ENCODE measurements around the gene WDTC1. TPM values are rescaled to one million over a fixed set of nuclear protein-coding genes. Genes with fewer than 3 reads are reported as not detected.

The WDTC1 gene
- total and polyA plus RNA-seq, 2 experiments from 2014 or later: 3.8 to 14.0 TPM

DNA sequence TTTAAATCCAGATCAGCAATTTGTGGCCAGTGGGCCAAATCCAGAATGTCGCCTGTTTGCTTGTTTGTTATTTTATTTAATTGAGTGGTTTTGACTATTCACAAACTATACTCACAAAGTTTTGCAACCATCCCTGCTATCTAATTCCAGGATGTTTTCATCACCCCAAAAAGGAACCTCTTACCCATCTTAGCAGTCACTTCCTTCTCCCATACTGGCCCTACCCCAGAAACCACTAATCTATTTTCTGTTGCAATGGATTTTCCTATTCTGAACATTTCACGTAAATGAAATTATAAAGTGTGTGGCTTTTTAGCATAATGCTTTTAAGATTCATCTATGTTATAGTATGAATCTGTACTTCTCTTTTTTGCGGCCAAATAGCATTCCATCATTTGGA lies 41.3 kb downstream of the WDTC1 start:
- no peaks in the 10 kb centered on the region for H3K36me3 ChIP-seq (ENCODE audit: insufficient read depth)
- H3K27ac Mint-ChIP-seq: no peak overlapping the region
- H3K4me3 Mint-ChIP-seq: no peak overlapping the region
- no peaks in the 10 kb centered on the region for H3K4me1 ChIP-seq (ENCODE audit: insufficient read depth)
- no peaks in the 10 kb centered on the region for H3K4me1 Mint-ChIP-seq
- ATAC-seq (no peak), DNase-seq (ENCODE audit: low spot score) (no peak)
- TF ChIP-seq CREB1 (CRISPR knock-in tag; IDR thresholded peaks at IDR 0.05; ENCODE audit: low read depth): no peak
- TF ChIP-seq NANOG (IDR thresholded peaks at IDR 0.05; ENCODE audit: borderline replicate concordance): no peak
- TF ChIP-seq POLR2AphosphoS5 (IDR thresholded peaks at IDR 0.05; ENCODE audit: low read depth): no peak
- TF ChIP-seq, protein P1, sequence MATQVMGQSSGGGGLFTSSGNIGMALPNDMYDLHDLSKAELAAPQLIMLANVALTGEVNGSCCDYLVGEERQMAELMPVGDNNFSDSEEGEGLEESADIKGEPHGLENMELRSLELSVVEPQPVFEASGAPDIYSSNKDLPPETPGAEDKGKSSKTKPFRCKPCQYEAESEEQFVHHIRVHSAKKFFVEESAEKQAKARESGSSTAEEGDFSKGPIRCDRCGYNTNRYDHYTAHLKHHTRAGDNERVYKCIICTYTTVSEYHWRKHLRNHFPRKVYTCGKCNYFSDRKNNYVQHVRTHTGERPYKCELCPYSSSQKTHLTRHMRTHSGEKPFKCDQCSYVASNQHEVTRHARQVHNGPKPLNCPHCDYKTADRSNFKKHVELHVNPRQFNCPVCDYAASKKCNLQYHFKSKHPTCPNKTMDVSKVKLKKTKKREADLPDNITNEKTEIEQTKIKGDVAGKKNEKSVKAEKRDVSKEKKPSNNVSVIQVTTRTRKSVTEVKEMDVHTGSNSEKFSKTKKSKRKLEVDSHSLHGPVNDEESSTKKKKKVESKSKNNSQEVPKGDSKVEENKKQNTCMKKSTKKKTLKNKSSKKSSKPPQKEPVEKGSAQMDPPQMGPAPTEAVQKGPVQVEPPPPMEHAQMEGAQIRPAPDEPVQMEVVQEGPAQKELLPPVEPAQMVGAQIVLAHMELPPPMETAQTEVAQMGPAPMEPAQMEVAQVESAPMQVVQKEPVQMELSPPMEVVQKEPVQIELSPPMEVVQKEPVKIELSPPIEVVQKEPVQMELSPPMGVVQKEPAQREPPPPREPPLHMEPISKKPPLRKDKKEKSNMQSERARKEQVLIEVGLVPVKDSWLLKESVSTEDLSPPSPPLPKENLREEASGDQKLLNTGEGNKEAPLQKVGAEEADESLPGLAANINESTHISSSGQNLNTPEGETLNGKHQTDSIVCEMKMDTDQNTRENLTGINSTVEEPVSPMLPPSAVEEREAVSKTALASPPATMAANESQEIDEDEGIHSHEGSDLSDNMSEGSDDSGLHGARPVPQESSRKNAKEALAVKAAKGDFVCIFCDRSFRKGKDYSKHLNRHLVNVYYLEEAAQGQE (IDR thresholded peaks at IDR 0.05; ENCODE audit: unreplicated experiment): no peak
- TF ChIP-seq EZH2 (IDR thresholded peaks at IDR 0.05; ENCODE audit: low read depth, unreplicated experiment): no peak
- no peak for TF ChIP-seq EZH2phosphoT487 (IDR thresholded peaks at IDR 0.05; ENCODE audit: unreplicated experiment)
- H3K4me2 ChIP-seq: no peak overlapping the region
- peaks cover 17% of the 10 kb centered on the region for H3K36me3 Mint-ChIP-seq (ENCODE audit: low read depth)
- H2AFZ ChIP-seq: no peak overlapping the region
- no peaks in the 10 kb centered on the region for H3F3A ChIP-seq (replicated peaks; ENCODE audit: low read depth)
- no peaks in the 10 kb centered on the region for H3K79me2 ChIP-seq (replicated peaks; ENCODE audit: insufficient read depth)
- no peak overlapping the region for H3K27ac ChIP-seq (ENCODE audit: low read depth)
- H3K9me3 Mint-ChIP-seq: peaks cover 15% of the 10 kb centered on the region
- peaks cover 1% of the 10 kb centered on the region for H3K27me3 Mint-ChIP-seq (ENCODE audit: insufficient read depth, low read depth, poor library complexity)
- no peaks in the 10 kb centered on the region for H3K27me3 ChIP-seq (ENCODE audit: insufficient read depth)
- H3K4me3 ChIP-seq: no peak overlapping the region
- no peaks in the 10 kb centered on the region for H4K20me1 ChIP-seq (replicated peaks; ENCODE audit: insufficient read depth)
- no peaks in the 10 kb centered on the region for H3K9me2 ChIP-seq (ENCODE audit: insufficient read depth)

- no peaks in the 10 kb centered on the region for H3K27me3 ChIP-seq (ENCODE audit: insufficient read depth)
- peaks cover 3% of the 10 kb centered on the region; the same call in 1 of the 3 replicates for H3K9me3 Mint-ChIP-seq
- peak; percentile 99 for ATAC-seq
Observed at GRCh38 chr1:27284425-27285273, 50.2 kb downstream of the WDTC1 start.

More at GRCh38 chr1:27284425-27285273, 50.2 kb downstream of the WDTC1 start:
- H3K27ac ChIP-seq (ENCODE audit: low read depth): peak overlapping the region; percentile 14; the same call in 1 of the 2 replicates
- peak; percentile 96 for DNase-seq (ENCODE audit: low spot score)
- H3F3A ChIP-seq (replicated peaks; ENCODE audit: low read depth): no peaks in the 10 kb centered on the region
- no peak overlapping the region for H3K4me3 ChIP-seq
- no peak overlapping the region for H3K4me2 ChIP-seq
- no peaks in the 10 kb centered on the region for H3K36me3 ChIP-seq (ENCODE audit: insufficient read depth)
- Mint-ChIP-seq H3K27me3 (ENCODE audit: insufficient read depth, low read depth, poor library complexity) (no peaks in the 10 kb centered on the region), H3K27ac (no peak overlapping the region), H3K36me3 (ENCODE audit: low read depth) (peaks cover 12% of the 10 kb centered on the region), H3K4me3 (no peak overlapping the region), H3K4me1 (peaks cover 2% of the 10 kb centered on the region; the same call in 1 of the 3 replicates)
- H4K20me1 ChIP-seq (replicated peaks; ENCODE audit: insufficient read depth): no peaks in the 10 kb centered on the region
- H3K9me2 ChIP-seq (ENCODE audit: insufficient read depth): no peaks in the 10 kb centered on the region
- TF ChIP-seq, protein P2, sequence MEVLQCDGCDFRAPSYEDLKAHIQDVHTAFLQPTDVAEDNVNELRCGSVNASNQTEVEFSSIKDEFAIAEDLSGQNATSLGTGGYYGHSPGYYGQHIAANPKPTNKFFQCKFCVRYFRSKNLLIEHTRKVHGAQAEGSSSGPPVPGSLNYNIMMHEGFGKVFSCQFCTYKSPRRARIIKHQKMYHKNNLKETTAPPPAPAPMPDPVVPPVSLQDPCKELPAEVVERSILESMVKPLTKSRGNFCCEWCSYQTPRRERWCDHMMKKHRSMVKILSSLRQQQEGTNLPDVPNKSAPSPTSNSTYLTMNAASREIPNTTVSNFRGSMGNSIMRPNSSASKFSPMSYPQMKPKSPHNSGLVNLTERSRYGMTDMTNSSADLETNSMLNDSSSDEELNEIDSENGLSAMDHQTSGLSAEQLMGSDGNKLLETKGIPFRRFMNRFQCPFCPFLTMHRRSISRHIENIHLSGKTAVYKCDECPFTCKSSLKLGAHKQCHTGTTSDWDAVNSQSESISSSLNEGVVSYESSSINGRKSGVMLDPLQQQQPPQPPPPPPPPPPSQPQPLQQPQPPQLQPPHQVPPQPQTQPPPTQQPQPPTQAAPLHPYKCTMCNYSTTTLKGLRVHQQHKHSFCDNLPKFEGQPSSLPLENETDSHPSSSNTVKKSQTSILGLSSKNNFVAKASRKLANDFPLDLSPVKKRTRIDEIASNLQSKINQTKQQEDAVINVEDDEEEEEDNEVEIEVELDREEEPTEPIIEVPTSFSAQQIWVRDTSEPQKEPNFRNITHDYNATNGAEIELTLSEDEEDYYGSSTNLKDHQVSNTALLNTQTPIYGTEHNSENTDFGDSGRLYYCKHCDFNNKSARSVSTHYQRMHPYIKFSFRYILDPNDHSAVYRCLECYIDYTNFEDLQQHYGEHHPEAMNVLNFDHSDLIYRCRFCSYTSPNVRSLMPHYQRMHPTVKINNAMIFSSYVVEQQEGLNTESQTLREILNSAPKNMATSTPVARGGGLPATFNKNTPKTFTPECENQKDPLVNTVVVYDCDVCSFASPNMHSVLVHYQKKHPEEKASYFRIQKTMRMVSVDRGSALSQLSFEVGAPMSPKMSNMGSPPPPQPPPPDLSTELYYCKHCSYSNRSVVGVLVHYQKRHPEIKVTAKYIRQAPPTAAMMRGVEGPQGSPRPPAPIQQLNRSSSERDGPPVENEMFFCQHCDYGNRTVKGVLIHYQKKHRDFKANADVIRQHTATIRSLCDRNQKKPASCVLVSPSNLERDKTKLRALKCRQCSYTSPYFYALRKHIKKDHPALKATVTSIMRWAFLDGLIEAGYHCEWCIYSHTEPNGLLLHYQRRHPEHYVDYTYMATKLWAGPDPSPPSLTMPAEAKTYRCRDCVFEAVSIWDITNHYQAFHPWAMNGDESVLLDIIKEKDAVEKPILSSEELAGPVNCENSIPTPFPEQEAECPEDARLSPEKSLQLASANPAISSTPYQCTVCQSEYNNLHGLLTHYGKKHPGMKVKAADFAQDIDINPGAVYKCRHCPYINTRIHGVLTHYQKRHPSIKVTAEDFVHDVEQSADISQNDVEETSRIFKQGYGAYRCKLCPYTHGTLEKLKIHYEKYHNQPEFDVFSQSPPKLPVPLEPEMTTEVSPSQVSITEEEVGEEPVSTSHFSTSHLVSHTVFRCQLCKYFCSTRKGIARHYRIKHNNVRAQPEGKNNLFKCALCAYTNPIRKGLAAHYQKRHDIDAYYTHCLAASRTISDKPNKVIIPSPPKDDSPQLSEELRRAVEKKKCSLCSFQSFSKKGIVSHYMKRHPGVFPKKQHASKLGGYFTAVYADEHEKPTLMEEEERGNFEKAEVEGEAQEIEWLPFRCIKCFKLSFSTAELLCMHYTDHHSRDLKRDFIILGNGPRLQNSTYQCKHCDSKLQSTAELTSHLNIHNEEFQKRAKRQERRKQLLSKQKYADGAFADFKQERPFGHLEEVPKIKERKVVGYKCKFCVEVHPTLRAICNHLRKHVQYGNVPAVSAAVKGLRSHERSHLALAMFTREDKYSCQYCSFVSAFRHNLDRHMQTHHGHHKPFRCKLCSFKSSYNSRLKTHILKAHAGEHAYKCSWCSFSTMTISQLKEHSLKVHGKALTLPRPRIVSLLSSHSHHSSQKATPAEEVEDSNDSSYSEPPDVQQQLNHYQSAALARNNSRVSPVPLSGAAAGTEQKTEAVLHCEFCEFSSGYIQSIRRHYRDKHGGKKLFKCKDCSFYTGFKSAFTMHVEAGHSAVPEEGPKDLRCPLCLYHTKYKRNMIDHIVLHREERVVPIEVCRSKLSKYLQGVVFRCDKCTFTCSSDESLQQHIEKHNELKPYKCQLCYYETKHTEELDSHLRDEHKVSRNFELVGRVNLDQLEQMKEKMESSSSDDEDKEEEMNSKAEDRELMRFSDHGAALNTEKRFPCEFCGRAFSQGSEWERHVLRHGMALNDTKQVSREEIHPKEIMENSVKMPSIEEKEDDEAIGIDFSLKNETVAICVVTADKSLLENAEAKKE (CRISPR knock-in tag; IDR thresholded peaks at IDR 0.05): no peak
- TF ChIP-seq, protein P3, sequence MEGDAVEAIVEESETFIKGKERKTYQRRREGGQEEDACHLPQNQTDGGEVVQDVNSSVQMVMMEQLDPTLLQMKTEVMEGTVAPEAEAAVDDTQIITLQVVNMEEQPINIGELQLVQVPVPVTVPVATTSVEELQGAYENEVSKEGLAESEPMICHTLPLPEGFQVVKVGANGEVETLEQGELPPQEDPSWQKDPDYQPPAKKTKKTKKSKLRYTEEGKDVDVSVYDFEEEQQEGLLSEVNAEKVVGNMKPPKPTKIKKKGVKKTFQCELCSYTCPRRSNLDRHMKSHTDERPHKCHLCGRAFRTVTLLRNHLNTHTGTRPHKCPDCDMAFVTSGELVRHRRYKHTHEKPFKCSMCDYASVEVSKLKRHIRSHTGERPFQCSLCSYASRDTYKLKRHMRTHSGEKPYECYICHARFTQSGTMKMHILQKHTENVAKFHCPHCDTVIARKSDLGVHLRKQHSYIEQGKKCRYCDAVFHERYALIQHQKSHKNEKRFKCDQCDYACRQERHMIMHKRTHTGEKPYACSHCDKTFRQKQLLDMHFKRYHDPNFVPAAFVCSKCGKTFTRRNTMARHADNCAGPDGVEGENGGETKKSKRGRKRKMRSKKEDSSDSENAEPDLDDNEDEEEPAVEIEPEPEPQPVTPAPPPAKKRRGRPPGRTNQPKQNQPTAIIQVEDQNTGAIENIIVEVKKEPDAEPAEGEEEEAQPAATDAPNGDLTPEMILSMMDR (conservative IDR thresholded peaks at IDR 0.05; ENCODE audit: low read depth in 2 of 2): peak; percentile 89
- TF ChIP-seq CREB1 (CRISPR knock-in tag; IDR thresholded peaks at IDR 0.05; ENCODE audit: low read depth): peak; percentile 52; the same call in 1 of the 2 replicates
- H3K79me2 ChIP-seq (replicated peaks; ENCODE audit: insufficient read depth): no peaks in the 10 kb centered on the region
- no peaks in the 10 kb centered on the region for H3K4me1 ChIP-seq (ENCODE audit: insufficient read depth)
- H2AFZ ChIP-seq: no peak overlapping the region

Data from GM23338 (cell line).